ENCODE measurements around the gene NUP88.

NUP88 gene

GRCh38 chr17:5419356-5419958, at the start of gene NUP88:
TSS of gene NUP88 (minus strand) at chr17:5419662. CDS start at chr17:5419650, 12 bp downstream.
- peak; percentile 93 for DNase-seq (ENCODE audit: low read depth)
- H3K4me3 ChIP-seq (ENCODE audit: low read length) = peak within 1 kb of the TSS; percentile 91
- TF ChIP-seq CTCF (IDR thresholded peaks at IDR 0.05; ENCODE audit: insufficient read depth, low read depth, low read length, missing control alignments) = no peak

- peak overlapping the region; percentile 79 for H3K4me3 ChIP-seq (ENCODE audit: low read length)
- peak; percentile 15 for DNase-seq (ENCODE audit: low read depth)
- no peak for TF ChIP-seq CTCF (IDR thresholded peaks at IDR 0.05; ENCODE audit: insufficient read depth, low read depth, low read length, missing control alignments)
These were observed 48.6 kb upstream of the NUP88 start for GRCh38 chr17:5468075-5468473.

GRCh38 chr17:5467416-5467815, 48.0 kb upstream of the NUP88 start:
- peak overlapping the region; percentile 79 for H3K4me3 ChIP-seq (ENCODE audit: low read length)
- TF ChIP-seq CTCF (IDR thresholded peaks at IDR 0.05; ENCODE audit: insufficient read depth, low read depth, low read length, missing control alignments) = no peak
- no peak for DNase-seq (ENCODE audit: low read depth)

DNA sequence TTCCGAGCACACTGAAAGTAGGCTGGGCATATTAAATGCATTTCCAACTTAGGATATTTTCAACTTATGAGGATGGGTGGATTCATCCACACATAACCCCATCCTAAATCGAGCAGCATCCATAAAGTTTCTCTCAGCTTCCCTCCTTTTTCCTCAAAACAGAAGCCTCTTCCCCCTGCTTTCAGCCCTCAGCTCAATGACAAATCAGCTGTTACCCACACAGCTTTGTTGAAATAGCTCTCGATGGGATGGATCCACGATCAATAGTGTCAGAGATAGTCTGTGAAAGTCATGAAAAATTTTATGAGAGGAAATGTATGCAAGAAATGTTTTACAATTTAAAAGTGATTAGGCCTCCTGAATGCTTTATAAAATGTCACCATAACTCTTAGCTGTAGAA, 46.8 kb upstream of the NUP88 start:
- no peak overlapping the region for H3K4me3 ChIP-seq (ENCODE audit: low read length)
- no peak for TF ChIP-seq CTCF (IDR thresholded peaks at IDR 0.05; ENCODE audit: insufficient read depth, low read depth, low read length, missing control alignments)
- no peak for DNase-seq (ENCODE audit: low read depth)

DNA sequence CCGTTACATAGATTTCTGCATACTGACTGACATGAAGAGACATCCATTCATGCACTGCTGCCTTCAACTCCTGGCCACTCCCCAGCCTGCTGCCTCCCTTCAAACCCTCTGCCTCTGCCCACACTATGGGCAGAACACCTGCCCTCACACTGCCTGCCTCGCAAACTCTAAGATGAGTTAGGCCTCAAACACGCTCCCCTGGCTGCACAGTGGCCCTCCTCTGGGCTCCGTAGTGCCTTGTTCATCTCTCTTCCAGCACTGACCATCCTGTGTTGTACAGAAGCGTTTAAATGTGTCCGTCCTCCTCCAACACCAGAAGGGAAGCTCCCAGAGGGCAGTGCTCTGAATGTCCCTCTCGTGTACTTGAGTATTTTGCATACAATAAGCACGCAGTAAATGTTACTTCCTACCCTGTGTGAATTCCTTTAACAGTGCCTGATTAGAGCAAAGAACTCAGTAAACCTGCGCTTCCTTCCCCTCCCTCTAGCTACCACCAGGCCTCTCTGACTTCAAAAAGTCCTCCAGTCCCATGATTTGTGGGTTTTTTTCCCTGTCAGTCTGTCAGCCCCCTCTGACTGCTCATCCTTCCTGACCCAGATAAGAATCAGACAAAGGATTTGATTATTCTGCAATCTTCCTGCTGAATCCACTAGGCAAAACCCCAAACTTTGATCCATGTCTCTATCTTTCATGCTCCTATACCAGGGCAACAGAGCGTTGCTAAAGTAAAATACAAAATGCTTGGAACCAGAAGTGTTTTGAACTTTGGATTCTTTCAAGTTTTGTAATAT, 45.5 kb upstream of the NUP88 start:
- H3K4me3 ChIP-seq (ENCODE audit: low read length) = no peak overlapping the region
- no peak for DNase-seq (ENCODE audit: low read depth)
- TF ChIP-seq CTCF (IDR thresholded peaks at IDR 0.05; ENCODE audit: insufficient read depth, low read depth, low read length, missing control alignments) = no peak

GRCh38 chr17:5446786-5447185, 27.3 kb upstream of the NUP88 start:
- no peak overlapping the region for H3K4me3 ChIP-seq (ENCODE audit: low read length)
- no peak for TF ChIP-seq CTCF (IDR thresholded peaks at IDR 0.05; ENCODE audit: insufficient read depth, low read depth, low read length, missing control alignments)
- DNase-seq (ENCODE audit: low read depth) = no peak
